GM18526 (cell line): ENCODE results near the gene ATP1B1.

Source experiments
- POLR2A ChIP-seq: IDR thresholded peaks from 3 replicates; pipeline ENCODE4 v1.6.1; 2011; ENCODE audit not compliant: insufficient read length; ENCODE audit errors: extremely low read depth

Gene ATP1B1

DNA sequence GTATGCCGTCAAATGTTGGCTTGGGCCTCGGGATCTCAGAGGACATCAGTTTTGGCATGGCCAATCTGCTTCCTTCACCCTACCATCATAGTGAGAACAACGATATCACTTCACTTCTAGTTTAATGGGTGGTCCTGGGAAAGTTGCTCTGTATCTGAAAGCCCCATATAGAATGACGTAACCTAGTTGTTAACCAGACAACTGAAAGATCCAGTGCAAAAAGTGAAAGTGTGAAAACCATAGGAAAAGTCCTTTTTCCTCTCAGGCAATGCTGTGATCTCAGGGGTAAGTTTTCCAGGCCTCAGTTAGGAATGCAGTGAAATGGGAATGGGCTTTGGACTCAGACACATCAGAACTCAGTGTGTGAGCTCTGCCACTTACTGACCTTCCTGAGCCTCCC, 18.6 kb upstream of the ATP1B1 start:
- no peak for TF ChIP-seq POLR2A

DNA sequence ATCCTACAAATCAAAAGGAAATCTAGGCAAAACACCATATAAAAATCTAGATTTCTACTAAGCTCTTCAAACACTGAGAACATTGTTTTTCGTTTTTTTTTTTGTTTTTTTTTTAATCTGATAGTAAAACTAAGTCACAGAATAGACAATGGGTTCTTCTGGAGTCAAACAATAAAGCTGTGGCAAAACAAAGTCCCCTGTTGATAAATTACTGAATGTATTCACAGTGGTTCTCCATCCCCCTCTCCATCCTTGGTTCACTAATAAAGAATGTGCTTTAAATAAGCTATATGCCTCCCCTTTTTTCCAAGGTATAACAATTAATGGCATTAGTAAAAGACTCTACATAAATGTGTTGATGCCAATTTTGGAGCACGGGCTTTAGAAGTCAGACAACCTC, 16.7 kb upstream of the ATP1B1 start:
- TF ChIP-seq POLR2A, result no peak

GRCh38 chr1:169090308-169090899, 16.1 kb upstream of the ATP1B1 start:
- TF ChIP-seq POLR2A, result no peak

DNA sequence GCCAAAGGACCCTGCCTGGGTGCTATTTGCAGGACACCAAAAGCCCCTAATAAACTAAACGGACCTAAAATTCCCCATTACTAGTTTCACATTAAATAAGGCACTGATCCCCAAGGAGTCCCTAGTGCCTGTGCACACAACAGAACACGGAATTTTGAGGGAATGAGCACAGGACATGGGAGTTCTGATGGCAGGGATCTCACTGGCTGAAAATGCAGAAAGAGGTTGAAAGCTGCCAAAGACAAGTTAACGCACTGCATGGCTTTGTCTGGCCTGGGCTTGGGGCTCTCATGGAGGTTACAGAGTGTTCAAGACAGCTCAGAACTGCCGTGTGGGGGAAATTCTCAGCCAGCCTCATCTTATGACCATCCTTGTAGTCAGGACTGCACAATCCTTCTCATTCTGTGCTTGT, 15.6 kb upstream of the ATP1B1 start:
- TF ChIP-seq POLR2A, result no peak

GRCh38 chr1:169091480-169091941, 15.0 kb upstream of the ATP1B1 start:
- TF ChIP-seq POLR2A, result no peak

DNA sequence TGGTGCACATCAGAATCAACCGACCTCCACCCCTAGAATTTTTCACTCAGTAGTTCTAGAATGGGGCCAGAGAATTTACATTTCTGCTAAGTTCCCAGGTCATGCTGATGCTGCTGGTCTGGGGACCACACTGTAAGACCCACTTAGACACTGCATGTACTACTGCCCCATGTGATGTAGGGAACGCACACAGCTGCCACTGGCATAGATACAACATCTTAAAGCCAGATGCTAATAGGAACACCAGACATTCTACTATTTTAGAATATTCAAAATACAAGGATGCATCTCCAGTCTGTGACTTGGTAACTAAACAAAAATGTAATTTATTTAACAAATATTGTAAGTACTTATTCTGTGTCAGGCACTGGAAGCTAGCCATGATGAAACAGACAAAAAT, 14.1 kb upstream of the ATP1B1 start:
- no peak for TF ChIP-seq POLR2A

GRCh38 chr1:169094897-169095569, 11.5 kb upstream of the ATP1B1 start:
- no peak for TF ChIP-seq POLR2A

- no peak for TF ChIP-seq POLR2A
These were observed 8.1 kb upstream of the ATP1B1 start for GRCh38 chr1:169098380-169098779.

DNA sequence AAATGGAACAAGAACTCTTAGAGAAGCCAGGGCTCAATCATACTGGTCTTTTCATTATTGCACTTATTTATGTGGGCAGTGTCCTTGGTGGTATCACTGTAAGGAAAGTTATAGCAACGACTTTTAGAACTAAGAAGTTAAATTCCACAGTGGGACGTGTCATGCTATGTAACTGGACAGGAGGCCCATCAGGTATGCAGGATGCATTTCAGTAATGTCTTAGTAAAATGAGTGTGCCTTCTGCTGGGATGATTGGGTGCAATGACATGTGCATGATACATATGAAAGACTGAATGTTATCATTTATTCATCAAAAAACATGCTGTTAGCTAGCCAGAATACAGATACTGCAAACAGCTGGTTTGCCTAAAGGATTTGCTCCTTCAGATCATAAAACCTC, 6.9 kb upstream of the ATP1B1 start:
- no peak for TF ChIP-seq POLR2A

GRCh38 chr1:169100208-169100607, 6.3 kb upstream of the ATP1B1 start:
- TF ChIP-seq POLR2A, result no peak

DNA sequence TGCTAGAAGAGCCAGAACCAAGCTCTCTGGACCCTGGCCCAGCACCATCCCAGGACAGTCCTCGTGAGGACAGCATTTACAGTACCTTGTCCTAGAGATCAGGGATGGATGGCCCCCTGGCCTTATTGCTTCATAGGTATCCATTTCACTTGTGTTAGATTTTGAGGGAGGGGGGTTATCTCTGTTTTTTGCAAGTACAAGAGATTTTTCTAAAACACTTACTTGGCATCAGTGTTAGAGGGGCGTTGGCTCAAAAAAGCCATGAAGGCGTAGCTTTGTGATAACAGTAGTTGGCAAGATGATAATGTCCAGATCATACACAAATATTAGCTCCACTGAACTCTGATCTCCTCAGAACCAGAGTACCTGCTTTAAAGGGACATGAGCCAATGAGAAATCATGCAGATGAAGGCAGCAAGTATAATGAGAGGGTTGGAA, 5.8 kb upstream of the ATP1B1 start:
- no peak for TF ChIP-seq POLR2A

DNA sequence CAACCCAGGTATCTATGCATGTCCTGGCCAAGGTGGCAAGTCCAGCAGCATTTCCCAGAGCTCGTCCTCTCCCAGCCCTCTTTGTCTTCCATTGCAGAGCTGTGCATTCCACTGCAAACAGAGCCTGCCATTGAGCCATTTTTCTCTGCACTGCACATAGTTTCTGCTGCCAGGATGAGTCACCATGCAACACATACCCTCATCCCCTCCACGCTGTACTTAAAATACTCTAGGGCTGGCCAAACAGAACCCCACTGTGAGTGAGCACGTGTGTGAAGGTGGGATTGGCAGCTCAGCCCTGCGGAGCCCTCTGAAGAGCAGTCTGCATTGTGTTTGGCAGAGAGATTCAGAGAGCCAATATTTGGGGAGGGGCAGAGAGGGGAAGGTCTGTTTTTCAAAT, 3.9 kb upstream of the ATP1B1 start:
- TF ChIP-seq POLR2A, result no peak

DNA sequence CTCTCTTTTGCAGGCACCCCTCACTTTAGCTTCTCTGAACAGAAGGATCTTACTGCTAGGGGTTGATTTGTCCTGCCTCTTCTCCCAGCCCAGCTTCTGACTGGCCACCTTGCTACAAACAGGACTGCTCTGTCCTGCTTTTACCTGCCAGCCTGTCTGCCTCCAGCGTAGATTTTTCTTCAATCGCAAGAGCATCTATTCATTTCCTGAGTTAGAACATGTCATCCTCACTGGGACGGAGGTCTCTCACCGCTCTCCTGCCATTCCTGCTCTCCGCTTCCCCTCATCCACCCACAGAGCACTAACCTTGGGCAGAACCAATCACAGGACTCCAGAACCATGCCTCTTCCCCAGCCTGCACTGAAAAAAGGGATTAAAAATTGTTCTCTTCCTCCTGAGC, 3.5 kb upstream of the ATP1B1 start:
- TF ChIP-seq POLR2A, result no peak

- TF ChIP-seq POLR2A, result no peak
These were observed 3.0 kb upstream of the ATP1B1 start for GRCh38 chr1:169103480-169103893.

GRCh38 chr1:169105087-169105433, 1.4 kb upstream of the ATP1B1 start:
- TF ChIP-seq POLR2A, result no peak

- no peak for TF ChIP-seq POLR2A
These were observed 926 bp upstream of the ATP1B1 start for GRCh38 chr1:169105434-169106094.
